Loucy (cell line): ENCODE results near the gene MRM2.

Experiments
- EZH2phosphoT487 ChIP-seq: fragments of 200-600 bp; IDR thresholded peaks from 2 replicates; pipeline ENCODE4 v1.6.1; 2018; ENCODE audit warnings: antibody characterized with exemption, mild to moderate bottlenecking, moderate library complexity, borderline replicate concordance
- TF ChIP-seq, protein P1 (sequence below): fragments of 200-600 bp; sonication (generic); conservative IDR thresholded peaks from 2 replicates; pipeline ENCODE4 v1.5.1; 2014; ENCODE audit warnings: mild to moderate bottlenecking, antibody characterized with exemption, low read length

DNA sequence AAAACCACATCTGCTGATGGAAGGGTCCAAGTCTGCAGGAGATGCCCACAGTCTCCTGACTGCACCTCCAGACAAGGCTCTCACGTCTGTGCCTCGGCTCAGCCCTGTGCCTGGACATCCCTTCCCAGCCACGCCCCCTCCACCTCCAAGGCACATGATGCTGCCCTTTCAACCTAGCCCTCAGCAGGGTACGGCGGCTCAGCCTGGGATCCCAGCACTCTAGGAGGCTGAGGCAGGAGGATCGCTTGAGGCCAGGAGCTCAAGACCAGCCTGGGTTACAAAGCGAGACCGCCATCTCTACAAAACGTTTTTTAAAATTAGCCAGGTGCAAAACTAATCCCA, 23.6 kb downstream of the MRM2 start:
- TF ChIP-seq EZH2phosphoT487, result no peak
- TF ChIP-seq, protein P1, sequence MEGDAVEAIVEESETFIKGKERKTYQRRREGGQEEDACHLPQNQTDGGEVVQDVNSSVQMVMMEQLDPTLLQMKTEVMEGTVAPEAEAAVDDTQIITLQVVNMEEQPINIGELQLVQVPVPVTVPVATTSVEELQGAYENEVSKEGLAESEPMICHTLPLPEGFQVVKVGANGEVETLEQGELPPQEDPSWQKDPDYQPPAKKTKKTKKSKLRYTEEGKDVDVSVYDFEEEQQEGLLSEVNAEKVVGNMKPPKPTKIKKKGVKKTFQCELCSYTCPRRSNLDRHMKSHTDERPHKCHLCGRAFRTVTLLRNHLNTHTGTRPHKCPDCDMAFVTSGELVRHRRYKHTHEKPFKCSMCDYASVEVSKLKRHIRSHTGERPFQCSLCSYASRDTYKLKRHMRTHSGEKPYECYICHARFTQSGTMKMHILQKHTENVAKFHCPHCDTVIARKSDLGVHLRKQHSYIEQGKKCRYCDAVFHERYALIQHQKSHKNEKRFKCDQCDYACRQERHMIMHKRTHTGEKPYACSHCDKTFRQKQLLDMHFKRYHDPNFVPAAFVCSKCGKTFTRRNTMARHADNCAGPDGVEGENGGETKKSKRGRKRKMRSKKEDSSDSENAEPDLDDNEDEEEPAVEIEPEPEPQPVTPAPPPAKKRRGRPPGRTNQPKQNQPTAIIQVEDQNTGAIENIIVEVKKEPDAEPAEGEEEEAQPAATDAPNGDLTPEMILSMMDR, result no peak
